Measurements from ENCODE around the gene CAPN7. TPM values are rescaled to one million over a fixed set of nuclear protein-coding genes. Genes with fewer than 3 reads are reported as not detected.

CAPN7 gene
- total RNA-seq, 1 donor from 2014 or later, result 34.9 TPM

DNA sequence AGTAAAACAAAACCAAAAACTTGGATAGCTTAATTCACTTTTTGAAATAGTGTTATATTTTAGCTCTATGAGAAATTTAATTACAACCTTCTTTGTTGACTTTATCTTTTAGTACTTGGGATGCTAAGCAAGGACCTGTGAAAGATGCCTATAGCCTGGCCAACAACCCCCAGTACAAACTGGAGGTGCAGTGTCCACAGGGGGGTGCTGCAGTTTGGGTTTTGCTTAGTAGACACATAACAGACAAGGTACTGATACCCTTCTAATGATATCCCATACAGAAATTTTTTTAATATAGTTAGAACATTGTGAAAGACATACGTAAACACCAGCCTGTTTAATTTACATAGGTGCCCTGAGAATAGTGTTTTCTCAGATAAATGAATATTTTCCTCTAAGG lies 35.3 kb downstream of the CAPN7 start:
- intact Hi-C loops (cut with micrococcal nuclease), result no loop called here

DNA sequence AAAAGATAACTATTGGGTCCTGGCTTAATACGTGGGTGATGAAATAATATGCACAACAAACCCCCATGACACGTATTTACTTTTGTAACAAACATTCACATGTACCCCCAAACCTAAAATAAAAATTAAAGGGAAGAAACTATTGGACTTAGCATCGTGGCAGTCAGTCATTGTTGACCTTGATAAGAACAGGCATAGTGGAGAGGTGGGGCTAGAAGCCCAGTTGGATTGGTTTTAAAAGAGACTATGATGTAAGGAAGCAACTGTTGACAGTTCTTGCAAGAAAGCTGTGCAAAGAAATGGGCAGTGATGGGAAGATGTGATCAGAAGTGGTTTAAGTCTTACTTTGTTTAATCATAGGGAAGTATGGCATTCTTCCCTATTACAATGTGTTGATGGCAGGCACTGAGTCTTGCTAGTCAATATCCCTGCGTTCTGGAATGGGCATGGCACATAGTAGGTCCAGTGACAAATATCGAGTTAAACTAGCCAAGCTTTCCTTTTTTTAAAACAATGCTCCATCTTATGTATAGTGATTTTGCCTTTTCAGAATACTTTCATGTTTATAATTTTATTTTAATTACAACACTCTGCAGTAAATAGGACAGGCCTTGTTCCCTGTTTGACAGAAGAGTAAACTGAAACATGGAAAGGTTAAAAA lies 37.9 kb downstream of the CAPN7 start:
- intact Hi-C loops (cut with micrococcal nuclease), result no loop called here

DNA sequence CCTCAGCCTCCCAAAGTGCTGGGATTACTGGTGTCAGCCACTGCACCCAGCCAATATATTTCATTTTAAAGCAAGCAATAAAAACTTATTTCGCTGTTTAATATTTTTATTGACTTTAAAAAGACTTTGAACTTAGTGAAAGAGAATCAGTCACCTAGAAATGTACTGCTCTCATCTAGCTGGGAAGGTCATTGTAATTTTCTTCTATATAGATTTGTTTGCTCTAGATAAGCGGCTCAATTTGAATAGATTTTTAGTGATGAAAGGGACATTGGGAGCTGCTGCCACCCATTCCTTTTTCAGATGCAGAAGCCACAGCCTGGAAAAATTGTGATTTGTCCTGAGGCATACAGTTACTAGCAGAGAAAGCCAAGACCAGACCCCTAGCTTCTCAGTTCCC lies 40.1 kb downstream of the CAPN7 start:
- intact Hi-C loops (cut with micrococcal nuclease), result no loop called here

DNA sequence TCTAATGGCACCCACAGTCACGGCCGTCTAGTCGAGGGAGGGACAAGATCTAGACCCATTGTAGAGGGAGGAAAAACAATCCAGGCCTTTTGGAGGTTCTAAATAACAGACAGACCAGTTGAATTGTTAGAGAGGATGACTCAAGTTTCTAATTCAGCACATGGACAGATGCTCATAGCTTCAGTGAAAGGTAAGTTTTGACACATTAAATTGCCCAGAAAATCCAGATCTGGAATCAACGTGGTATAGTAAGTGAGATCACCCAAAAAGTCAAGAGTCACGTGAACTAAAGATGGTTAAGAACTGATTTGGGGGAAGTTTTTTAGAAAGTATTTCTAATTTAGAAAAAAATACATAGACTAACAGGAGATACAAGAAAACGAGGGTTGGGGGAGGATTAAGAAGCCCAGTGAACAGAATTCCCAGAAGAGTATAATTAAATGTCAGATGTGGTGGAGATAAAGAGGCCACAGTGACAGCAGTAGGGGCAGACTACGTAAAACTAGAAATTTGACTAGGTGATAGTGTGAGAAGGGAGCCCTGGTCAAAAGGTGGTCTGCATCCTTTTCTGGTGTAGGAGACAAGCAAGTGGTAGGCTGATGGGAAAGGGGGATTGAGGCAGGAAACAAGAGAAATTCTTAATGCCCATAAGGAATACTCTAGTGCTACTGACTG lies 47.1 kb downstream of the CAPN7 start:
- intact Hi-C loops (cut with micrococcal nuclease), result no loop called here

- intact Hi-C loops (cut with micrococcal nuclease), result no loop called here
These were observed 49.2 kb downstream of the CAPN7 start for GRCh38 chr3:15255215-15255614.

GRCh38 chr3:15256861-15257341 lies 50.9 kb downstream of the CAPN7 start:
- intact Hi-C loops (cut with micrococcal nuclease), result no loop called here

GRCh38 chr3:15258720-15259119 lies 52.7 kb downstream of the CAPN7 start:
- intact Hi-C loops (cut with micrococcal nuclease), result no loop called here

DNA sequence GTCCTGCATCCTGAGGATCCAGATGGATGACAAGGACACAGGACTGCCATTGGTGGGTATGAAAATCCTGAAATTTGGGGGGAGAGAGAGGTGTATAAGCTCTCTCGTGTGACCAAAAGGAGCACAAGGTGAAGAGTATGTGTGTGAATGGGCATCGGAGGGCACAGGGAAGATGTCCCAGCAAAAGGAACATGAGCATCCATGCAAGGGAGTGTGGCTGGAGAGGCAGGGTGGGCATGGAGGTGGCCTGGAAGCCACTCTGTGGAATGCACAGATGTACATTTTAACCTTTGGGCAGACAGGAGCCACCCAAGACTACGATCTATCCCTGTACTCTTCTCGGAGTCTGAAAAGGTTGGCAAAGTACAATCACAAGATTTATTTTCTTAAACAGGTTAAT lies 54.5 kb downstream of the CAPN7 start:
- intact Hi-C loops (cut with micrococcal nuclease), result loop anchor here (10.0 kb wide), 1 partner anchor 56 kb away; the partner anchor contains the start of gene CAPN7

- intact Hi-C loops (cut with micrococcal nuclease), result loop anchor here (10.0 kb wide), 1 partner anchor 56 kb away; the partner anchor contains the start of gene CAPN7
These were observed 55.2 kb downstream of the CAPN7 start for GRCh38 chr3:15261274-15261673.

- intact Hi-C loops (cut with micrococcal nuclease), result loop anchor here (10.0 kb wide), 1 partner anchor 57 kb away; the partner anchor contains the start of gene CAPN7
These were observed 56.0 kb downstream of the CAPN7 start for GRCh38 chr3:15262021-15262420.

GRCh38 chr3:15263120-15263519 lies 57.1 kb downstream of the CAPN7 start:
- intact Hi-C loops (cut with micrococcal nuclease), result loop anchor here (10.0 kb wide), 1 partner anchor 58 kb away; the partner anchor contains the start of gene CAPN7

GRCh38 chr3:15263926-15264325 lies 57.9 kb downstream of the CAPN7 start:
- intact Hi-C loops (cut with micrococcal nuclease), result loop anchor here (10.0 kb wide), 1 partner anchor 59 kb away; the partner anchor contains the start of gene CAPN7

DNA sequence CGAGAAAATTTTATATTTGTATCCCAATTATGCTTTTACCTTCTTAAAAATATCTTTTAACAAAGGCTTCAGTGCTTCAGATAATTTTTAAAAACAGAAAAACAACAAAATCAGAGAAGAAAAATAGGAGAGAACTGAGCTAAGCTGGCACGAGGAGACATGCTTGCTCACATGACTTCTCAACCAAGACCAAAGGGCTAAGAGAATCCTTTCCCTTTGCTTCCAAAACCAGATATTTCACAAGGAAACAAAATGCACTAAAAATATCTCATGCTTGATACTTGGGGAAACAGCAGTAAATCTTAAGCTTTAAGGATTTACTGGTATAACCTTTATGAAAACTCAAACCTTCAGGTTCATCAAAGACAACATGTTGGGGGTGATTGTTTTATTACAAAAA lies 58.4 kb downstream of the CAPN7 start:
- intact Hi-C loops (cut with micrococcal nuclease), result loop anchor here (10.0 kb wide), 1 partner anchor 60 kb away; the partner anchor contains the start of gene CAPN7

DNA sequence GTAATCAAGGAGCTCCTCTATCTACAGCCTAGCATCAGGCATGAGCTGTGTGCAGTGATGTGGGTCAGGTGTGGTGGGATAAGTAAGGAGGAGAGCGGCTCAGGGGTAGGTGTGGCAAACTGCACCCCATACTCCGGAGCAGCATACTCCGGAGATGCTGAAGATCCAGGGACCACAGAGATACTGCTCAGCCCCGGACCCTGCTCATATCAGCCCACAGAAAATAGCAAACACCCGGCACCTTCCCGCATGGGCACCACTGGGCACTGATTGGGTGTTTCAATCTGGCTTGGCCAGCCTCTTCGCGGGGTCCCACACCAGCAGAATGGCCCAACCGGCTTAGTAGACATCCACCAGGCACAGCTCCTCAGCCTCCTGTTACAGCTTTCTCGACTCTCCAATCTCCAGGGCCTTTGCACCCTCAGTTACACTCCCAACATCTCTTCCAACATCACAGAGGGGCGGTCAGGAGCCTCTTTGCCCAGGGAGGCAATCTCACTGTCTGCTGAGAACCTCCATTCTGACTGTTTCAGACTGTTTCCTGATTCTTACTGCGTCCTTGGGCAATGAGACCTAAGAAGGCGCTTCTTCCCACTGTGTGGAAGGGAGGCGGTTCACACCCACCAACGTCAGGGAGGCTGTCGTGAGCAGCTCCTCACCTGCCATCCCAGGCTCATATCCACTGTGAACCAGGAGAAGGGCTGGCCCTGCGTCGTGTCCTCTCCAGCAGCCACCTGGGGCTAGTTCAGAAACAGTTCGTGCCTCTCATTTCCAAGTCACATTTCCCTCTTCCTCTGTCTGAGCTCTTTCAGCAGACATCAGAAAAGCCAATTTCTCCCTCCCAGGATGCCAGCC lies 59.8 kb downstream of the CAPN7 start:
- intact Hi-C loops (cut with micrococcal nuclease), result loop anchor here (10.0 kb wide), 1 partner anchor 61 kb away; the partner anchor contains the start of gene CAPN7

DNA sequence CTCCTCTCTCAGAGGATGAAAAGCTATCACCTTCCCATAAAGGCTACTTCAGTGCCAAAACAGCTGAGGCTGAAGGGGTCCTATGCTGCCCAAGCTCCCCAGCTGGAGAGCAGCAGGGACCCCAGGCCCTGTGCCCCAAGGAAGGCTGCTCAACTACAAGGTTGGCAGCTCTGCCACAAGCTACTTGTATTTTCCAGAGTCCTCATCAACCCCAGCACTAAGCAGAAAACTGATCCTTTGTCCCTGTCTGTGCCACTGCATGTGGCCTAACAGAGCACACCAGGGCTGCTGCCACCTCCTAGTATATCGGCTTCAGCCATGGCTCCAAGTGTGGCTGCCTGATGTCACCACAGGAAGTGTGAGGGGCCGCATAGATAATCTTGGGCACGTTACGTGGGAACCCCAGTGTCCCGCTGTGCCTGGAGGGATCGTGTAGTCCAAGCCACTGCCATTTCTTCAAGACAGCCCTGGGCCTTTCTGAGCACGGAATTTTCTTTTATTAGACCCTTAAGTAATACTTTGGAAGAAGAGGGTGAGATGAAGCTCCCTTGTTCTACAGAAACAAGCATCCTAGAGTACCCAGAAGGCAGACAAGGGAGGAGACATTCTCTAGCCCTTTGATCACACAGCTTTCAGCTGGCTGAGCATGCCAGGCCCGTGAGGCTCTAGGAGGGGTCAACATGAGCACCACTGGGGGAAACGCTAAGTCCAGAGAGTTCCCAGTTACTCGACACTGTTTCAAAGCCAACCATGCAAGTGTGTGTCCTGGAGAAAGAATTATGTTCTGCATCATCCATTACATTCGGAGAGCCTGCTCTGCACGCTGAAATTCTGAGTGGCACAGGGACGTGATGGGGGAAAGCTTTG lies 60.7 kb downstream of the CAPN7 start:
- intact Hi-C loops (cut with micrococcal nuclease), result loop anchor here (10.0 kb wide), 1 partner anchor 62 kb away; the partner anchor contains the start of gene CAPN7

- intact Hi-C loops (cut with micrococcal nuclease), result loop anchor here (10.0 kb wide), 1 partner anchor 63 kb away; the partner anchor contains the start of gene CAPN7
These were observed 61.5 kb downstream of the CAPN7 start for GRCh38 chr3:15267502-15267901.

DNA sequence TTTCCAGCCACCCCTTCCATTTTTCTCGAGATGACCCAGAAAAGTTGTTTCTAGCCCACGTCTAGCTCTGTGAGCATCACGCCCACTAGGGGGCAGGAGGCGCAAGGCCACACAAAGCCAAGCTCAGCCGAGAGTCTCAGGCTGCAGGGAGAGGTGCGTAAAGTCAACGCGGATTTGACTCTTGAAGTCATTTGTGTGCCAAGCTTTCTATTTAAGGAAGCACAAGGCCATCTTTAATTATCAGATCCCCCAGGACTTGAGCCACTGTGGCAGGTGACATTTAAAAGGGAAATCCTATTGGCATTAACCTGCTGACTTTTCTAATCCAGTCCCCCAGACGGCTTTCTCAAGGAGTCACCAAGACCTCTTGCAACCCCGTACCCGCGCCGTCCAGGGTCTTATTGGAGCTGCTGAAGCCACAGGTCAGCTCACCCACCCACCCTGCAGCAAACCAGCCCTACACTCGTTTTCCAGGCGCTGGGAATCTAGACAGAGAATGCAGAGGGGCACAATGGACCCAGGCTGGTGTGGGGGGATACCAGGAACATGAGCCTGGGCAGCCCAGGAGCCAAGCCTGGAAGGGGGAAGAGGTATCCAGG lies 62.1 kb downstream of the CAPN7 start:
- intact Hi-C loops (cut with micrococcal nuclease), result loop anchor here (1.0 to 10.0 kb wide), 6 partner anchors 63 to 289 kb away; partner anchors contain the start of genes CAPN7, EAF1, METTL6 and SH3BP5

- intact Hi-C loops (cut with micrococcal nuclease), result loop anchor here (1.0 to 10.0 kb wide), 2 partner anchors 41 to 65 kb away; partner anchors contain the start of gene CAPN7
These were observed 63.3 kb downstream of the CAPN7 start for GRCh38 chr3:15269091-15269989.

DNA sequence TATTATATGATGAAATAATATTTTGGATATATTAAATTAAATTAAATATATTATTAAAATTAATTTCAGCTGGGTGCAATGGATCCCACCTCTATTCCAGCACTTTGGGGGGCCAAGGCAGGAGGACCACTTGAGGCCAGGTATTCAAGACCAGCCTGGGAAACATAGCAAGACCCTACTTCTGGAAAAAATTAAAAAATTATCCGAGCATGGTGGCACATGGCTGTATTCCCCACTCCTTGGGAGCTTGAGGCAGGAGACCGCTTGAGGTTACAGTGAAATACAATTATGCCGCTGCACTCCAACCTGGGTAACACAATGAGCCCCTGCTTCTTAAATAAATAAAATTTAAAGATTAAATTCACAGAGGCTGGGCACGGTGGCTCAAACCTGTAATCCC lies 65.0 kb downstream of the CAPN7 start:
- intact Hi-C loops (cut with micrococcal nuclease), result no loop called here
